ENCODE measurements around the gene AFAP1L1. TPM values are rescaled to one million over a fixed set of nuclear protein-coding genes. Genes with fewer than 3 reads are reported as not detected.
A peak's percentile ranks its signal among the peaks of the same experiment; 100 is the strongest.

AFAP1L1 gene
- total RNA-seq, 1 experiment from 2014 or later: 19.6 TPM

DNA sequence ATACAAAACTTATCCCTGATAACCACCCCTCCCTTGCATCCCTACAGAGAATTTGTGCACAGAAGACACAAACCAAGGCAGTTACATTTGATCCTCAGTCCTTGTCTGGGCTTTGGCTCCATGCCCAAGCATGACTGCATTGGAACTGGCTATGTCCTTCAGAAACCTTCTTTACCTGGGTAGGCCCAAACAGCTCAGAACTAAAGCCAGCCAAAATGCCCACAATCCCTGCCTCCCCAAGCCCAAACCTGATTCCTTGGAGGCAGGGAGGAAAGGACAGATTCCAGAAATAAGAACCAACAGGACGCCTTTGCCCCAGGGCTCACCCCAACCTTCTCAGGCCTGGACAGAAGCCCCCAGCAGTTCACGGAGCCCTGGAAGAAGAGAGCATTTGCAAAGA, 99.2 kb downstream of the AFAP1L1 start:
- no peaks in the 10 kb centered on the region for H3K27me3 ChIP-seq (ENCODE audit: low read length)
- H3K79me2 ChIP-seq (ENCODE audit: low read length): no peaks in the 10 kb centered on the region
- POLR2A ChIA-PET (ENCODE audit: unreplicated experiment): no interaction called here
- CTCF ChIA-PET: interaction anchor here (0.9 to 1.7 kb wide), 2 partner anchors 54 to 194 kb away, joined by 3 to 15 read pairs; no protein-coding TSS in a partner anchor
- H3K36me3 ChIP-seq (ENCODE audit: low read depth, low read length): no peaks in the 10 kb centered on the region
- H3K4me2 ChIP-seq (ENCODE audit: low read length): no peak overlapping the region
- intact Hi-C loops (cut with micrococcal nuclease): loop anchor here (1.0 kb wide), 1 partner anchor 54 kb away; no protein-coding TSS in a partner anchor
- no peaks in the 10 kb centered on the region for H3K9me2 ChIP-seq (replicated peaks; ENCODE audit: low read length)
- H4K20me1 ChIP-seq (ENCODE audit: low read length): no peaks in the 10 kb centered on the region
- H3K9ac ChIP-seq (ENCODE audit: low read length): no peak overlapping the region
- H2AFZ ChIP-seq (ENCODE audit: low read length): no peak overlapping the region
- DNase-seq (peak; percentile 34), ATAC-seq (no peak)
- BruUV-seq (replicated peaks): no TSS peak
- no peak for TF ChIP-seq EZH2phosphoT487 (IDR thresholded peaks at IDR 0.05; ENCODE audit: borderline replicate concordance, low read length)
- TF ChIP-seq, protein P1, sequence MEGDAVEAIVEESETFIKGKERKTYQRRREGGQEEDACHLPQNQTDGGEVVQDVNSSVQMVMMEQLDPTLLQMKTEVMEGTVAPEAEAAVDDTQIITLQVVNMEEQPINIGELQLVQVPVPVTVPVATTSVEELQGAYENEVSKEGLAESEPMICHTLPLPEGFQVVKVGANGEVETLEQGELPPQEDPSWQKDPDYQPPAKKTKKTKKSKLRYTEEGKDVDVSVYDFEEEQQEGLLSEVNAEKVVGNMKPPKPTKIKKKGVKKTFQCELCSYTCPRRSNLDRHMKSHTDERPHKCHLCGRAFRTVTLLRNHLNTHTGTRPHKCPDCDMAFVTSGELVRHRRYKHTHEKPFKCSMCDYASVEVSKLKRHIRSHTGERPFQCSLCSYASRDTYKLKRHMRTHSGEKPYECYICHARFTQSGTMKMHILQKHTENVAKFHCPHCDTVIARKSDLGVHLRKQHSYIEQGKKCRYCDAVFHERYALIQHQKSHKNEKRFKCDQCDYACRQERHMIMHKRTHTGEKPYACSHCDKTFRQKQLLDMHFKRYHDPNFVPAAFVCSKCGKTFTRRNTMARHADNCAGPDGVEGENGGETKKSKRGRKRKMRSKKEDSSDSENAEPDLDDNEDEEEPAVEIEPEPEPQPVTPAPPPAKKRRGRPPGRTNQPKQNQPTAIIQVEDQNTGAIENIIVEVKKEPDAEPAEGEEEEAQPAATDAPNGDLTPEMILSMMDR (conservative IDR thresholded peaks at IDR 0.05; ENCODE audit: low read depth, low read length): no peak
- TF ChIP-seq EZH2 (IDR thresholded peaks at IDR 0.05; ENCODE audit: low read length, unreplicated experiment): no peak
- H3K27ac ChIP-seq (ENCODE audit: low read length): no peak overlapping the region
- no peaks in the 10 kb centered on the region for H3K9me3 ChIP-seq (ENCODE audit: low read length)
- no peaks in the 10 kb centered on the region for H3F3A ChIP-seq (ENCODE audit: low read length, unreplicated experiment)
- H3K4me3 ChIP-seq (ENCODE audit: low read length): no peak overlapping the region
- no peaks in the 10 kb centered on the region for H3K4me1 ChIP-seq (ENCODE audit: insufficient read depth, low read length)

DNA sequence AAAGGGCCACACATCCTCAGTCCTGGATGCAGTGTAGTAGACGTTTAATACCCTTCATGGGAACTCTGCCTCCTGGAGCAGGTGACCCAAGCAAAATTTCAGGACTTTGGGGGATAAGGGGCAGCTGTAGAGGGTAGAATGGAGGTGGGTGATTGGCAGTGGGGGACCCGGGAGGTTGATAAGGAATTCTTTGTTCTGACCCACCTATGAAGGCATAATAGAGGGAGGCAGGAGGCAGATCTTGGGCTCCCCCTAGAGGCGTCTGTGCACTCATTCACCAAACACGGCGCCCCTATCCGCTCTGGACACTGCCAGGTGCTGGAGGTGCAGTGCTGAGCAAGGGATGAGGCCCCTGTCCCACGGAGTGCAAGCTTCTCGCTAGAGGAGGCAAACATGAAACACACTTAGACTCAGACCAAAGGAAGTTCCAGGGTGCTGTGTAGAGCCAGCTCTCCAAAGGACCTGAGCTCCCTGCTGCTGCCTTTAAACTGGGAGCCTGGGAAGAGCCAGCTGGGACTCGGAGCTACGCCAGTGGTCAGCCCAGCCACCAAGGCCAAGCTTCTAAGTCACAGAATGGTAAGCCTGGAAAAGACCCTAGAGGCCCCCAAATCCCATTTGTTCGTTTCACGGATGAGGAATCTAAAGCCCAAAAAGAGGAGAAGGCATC, 99.8 kb downstream of the AFAP1L1 start:
- no peak for TF ChIP-seq EZH2phosphoT487 (IDR thresholded peaks at IDR 0.05; ENCODE audit: borderline replicate concordance, low read length)
- TF ChIP-seq, protein P1 (conservative IDR thresholded peaks at IDR 0.05; ENCODE audit: low read depth, low read length): peak; percentile 94
- intact Hi-C loops (cut with micrococcal nuclease): loop anchor here (1.0 kb wide), 1 partner anchor 54 kb away; no protein-coding TSS in a partner anchor
- DNase-seq: peak; percentile 83
- no peaks in the 10 kb centered on the region for H3K4me1 ChIP-seq (ENCODE audit: insufficient read depth, low read length)
- CTCF ChIA-PET: interaction anchor here (0.6 to 1.7 kb wide), 6 partner anchors 14 to 248 kb away, joined by 3 to 15 read pairs (median 4); partner anchors contain the start of gene PCYOX1L
- no peaks in the 10 kb centered on the region for H3K9me2 ChIP-seq (replicated peaks; ENCODE audit: low read length)
- no peaks in the 10 kb centered on the region for H4K20me1 ChIP-seq (ENCODE audit: low read length)
- no peaks in the 10 kb centered on the region for H3K9me3 ChIP-seq (ENCODE audit: low read length)
- BruUV-seq (replicated peaks): no TSS peak
- no peak overlapping the region for H3K4me3 ChIP-seq (ENCODE audit: low read length)
- no peaks in the 10 kb centered on the region for H3K36me3 ChIP-seq (ENCODE audit: low read depth, low read length)
- H3K27me3 ChIP-seq (ENCODE audit: low read length): no peaks in the 10 kb centered on the region
- H3K27ac ChIP-seq (ENCODE audit: low read length): no peak overlapping the region
- H3K79me2 ChIP-seq (ENCODE audit: low read length): no peaks in the 10 kb centered on the region
- peak; percentile 93 for ATAC-seq
- H3K9ac ChIP-seq (ENCODE audit: low read length): no peak overlapping the region
- H2AFZ ChIP-seq (ENCODE audit: low read length): no peak overlapping the region
- POLR2A ChIA-PET (ENCODE audit: unreplicated experiment): no interaction called here
- no peak overlapping the region for H3K4me2 ChIP-seq (ENCODE audit: low read length)
- H3F3A ChIP-seq (ENCODE audit: low read length, unreplicated experiment): no peaks in the 10 kb centered on the region
